Measurements from ENCODE around the gene GUCA2A. TPM values are rescaled to one million over a fixed set of nuclear protein-coding genes. Genes with fewer than 3 reads are reported as not detected.

The GUCA2A gene
- polyA plus RNA-seq, 3 donors = not detected

DNA sequence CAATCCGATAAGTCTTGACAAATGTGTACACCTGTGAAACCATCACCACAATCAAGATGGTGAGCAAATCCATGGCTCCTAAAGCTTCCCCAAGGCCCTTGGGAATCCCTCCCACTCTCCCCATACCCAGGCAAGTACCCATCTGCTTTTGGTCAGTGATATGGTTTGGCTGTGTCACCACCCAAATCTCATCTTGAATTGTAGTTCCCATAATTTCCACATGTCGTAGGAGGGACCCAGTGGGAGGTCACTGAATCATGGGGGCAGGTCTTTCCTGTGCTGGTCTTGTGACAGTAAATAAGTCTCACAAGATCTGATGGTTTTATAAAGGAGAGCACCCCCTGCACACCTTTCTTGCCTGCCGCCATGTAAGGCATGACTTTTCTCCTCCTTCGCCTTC lies 26.0 kb downstream of the GUCA2A start:
- H3K4me3 Mint-ChIP-seq = no peak overlapping the region
- intact Hi-C loops (cut with micrococcal nuclease) = no loop called here
- no peaks in the 10 kb centered on the region for H3K27me3 ChIP-seq (ENCODE audit: control insufficient read depth in 2 of 2, insufficient read depth in 2 of 2, low read length in 2 of 2)
- no peak overlapping the region for H2AFZ ChIP-seq (ENCODE audit: insufficient read depth, low read depth, low read length, poor library complexity, severe bottlenecking)
- H3K4me1 ChIP-seq (ENCODE audit: control insufficient read depth in 1 of 2, insufficient read depth in 2 of 2, low read length in 2 of 2) = peaks cover 0 to 7% of the 10 kb centered on the region in 2 donors
- H3K36me3 ChIP-seq (replicated peaks in 1 of 2; ENCODE audit: control insufficient read depth in 1 of 2, insufficient read depth in 2 of 2, low read length in 2 of 2) = no peaks in the 10 kb centered on the region
- 100% methylated on average over 1 of the region's 4 CpGs for WGBS (ENCODE audit: insufficient coverage)
- no peaks in the 10 kb centered on the region for H3K9me3 ChIP-seq (replicated peaks in 1 of 2; ENCODE audit: control insufficient read depth in 1 of 2, insufficient read depth in 1 of 2, low read length in 2 of 2)
- no peak overlapping the region for H3K4me2 ChIP-seq (replicated peaks; ENCODE audit: extremely low read depth, low read length, poor library complexity, severe bottlenecking)
- no peak overlapping the region for H3K27ac ChIP-seq (ENCODE audit: low read depth in 1 of 2, low read length in 2 of 2)
- DNase-seq = no peak
- TF ChIP-seq, protein P1, sequence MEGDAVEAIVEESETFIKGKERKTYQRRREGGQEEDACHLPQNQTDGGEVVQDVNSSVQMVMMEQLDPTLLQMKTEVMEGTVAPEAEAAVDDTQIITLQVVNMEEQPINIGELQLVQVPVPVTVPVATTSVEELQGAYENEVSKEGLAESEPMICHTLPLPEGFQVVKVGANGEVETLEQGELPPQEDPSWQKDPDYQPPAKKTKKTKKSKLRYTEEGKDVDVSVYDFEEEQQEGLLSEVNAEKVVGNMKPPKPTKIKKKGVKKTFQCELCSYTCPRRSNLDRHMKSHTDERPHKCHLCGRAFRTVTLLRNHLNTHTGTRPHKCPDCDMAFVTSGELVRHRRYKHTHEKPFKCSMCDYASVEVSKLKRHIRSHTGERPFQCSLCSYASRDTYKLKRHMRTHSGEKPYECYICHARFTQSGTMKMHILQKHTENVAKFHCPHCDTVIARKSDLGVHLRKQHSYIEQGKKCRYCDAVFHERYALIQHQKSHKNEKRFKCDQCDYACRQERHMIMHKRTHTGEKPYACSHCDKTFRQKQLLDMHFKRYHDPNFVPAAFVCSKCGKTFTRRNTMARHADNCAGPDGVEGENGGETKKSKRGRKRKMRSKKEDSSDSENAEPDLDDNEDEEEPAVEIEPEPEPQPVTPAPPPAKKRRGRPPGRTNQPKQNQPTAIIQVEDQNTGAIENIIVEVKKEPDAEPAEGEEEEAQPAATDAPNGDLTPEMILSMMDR (IDR thresholded peaks at IDR 0.05) = no peak
- H3K9ac ChIP-seq (ENCODE audit: insufficient read depth, low read length, poor library complexity, severe bottlenecking) = no peak overlapping the region
- H3K79me2 ChIP-seq (ENCODE audit: insufficient read depth, low read length) = no peaks in the 10 kb centered on the region
- no peaks in the 10 kb centered on the region for H3K36me3 Mint-ChIP-seq
- H3K9me3 Mint-ChIP-seq = peaks cover 0 to 5% (median 0%) of the 10 kb centered on the region in 7 donors
- H3K27me3 Mint-ChIP-seq (ENCODE audit: low read depth in 3 of 3) = peaks cover 2 to 6% (median 5%) of the 10 kb centered on the region in 3 donors
- no peaks in the 10 kb centered on the region for H4K20me1 ChIP-seq (ENCODE audit: insufficient read depth, low read length)
- H3K4me1 Mint-ChIP-seq = peaks cover 11% of the 10 kb centered on the region
- H3K27ac Mint-ChIP-seq = no peak overlapping the region
- H3K4me3 ChIP-seq (replicated peaks in 1 of 3; ENCODE audit: low read depth in 2 of 3, low read length in 3 of 3) = no peak overlapping the region

DNA sequence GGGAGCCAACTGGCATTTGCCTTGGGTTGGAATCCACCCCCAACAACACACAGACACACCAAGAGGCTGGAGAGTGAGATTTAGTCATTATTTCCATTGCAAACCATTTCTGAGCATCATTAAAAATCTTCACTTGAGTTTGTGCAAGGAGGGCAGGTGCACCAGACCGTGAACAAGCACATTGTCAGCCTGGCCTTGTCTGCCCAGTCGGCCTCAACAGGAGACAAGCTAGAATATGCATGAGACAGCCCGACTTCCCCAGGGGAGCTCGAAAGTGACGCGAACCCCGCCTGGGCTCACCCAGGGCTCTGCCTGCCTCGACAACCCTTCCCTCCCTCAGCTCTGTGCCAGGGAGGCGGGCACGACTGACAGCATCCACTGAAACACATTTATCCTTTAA lies 26.8 kb downstream of the GUCA2A start:
- no peaks in the 10 kb centered on the region for H3K36me3 ChIP-seq (replicated peaks in 1 of 2; ENCODE audit: control insufficient read depth in 1 of 2, insufficient read depth in 2 of 2, low read length in 2 of 2)
- no peak overlapping the region for H3K9ac ChIP-seq (ENCODE audit: insufficient read depth, low read length, poor library complexity, severe bottlenecking)
- peaks cover 0 to 3% of the 10 kb centered on the region in 2 donors for H3K4me1 ChIP-seq (ENCODE audit: control insufficient read depth in 1 of 2, insufficient read depth in 2 of 2, low read length in 2 of 2)
- DNase-seq = no peak
- no peak overlapping the region for H3K4me2 ChIP-seq (replicated peaks; ENCODE audit: extremely low read depth, low read length, poor library complexity, severe bottlenecking)
- no peaks in the 10 kb centered on the region for H4K20me1 ChIP-seq (ENCODE audit: insufficient read depth, low read length)
- H3K79me2 ChIP-seq (ENCODE audit: insufficient read depth, low read length) = no peaks in the 10 kb centered on the region
- no peaks in the 10 kb centered on the region for H3K9me3 ChIP-seq (replicated peaks in 1 of 2; ENCODE audit: control insufficient read depth in 1 of 2, insufficient read depth in 1 of 2, low read length in 2 of 2)
- peaks cover 0 to 5% (median 2%) of the 10 kb centered on the region in 7 donors for H3K9me3 Mint-ChIP-seq
- no peak overlapping the region for H2AFZ ChIP-seq (ENCODE audit: insufficient read depth, low read depth, low read length, poor library complexity, severe bottlenecking)
- no peak overlapping the region for H3K4me3 Mint-ChIP-seq
- TF ChIP-seq, protein P1 (IDR thresholded peaks at IDR 0.05) = no peak
- peaks cover 2 to 6% (median 5%) of the 10 kb centered on the region in 3 donors for H3K27me3 Mint-ChIP-seq (ENCODE audit: low read depth in 3 of 3)
- H3K27me3 ChIP-seq (ENCODE audit: control insufficient read depth in 2 of 2, insufficient read depth in 2 of 2, low read length in 2 of 2) = no peaks in the 10 kb centered on the region
- 95% methylated on average over 10 of the region's 10 CpGs for WGBS (ENCODE audit: insufficient coverage)
- intact Hi-C loops (cut with micrococcal nuclease) = no loop called here
- H3K36me3 Mint-ChIP-seq = no peaks in the 10 kb centered on the region
- H3K4me1 Mint-ChIP-seq = peaks cover 6% of the 10 kb centered on the region
- H3K4me3 ChIP-seq (replicated peaks in 1 of 3; ENCODE audit: low read depth in 2 of 3, low read length in 3 of 3) = no peak overlapping the region
- H3K27ac Mint-ChIP-seq = no peak overlapping the region
- H3K27ac ChIP-seq (ENCODE audit: low read depth in 1 of 2, low read length in 2 of 2) = no peak overlapping the region
